GM21447 (cell line): Measurements from ENCODE around the gene FJX1.
"Not testable (repeated sequence)": the region's sequence is repeated elsewhere in the genome, so short reads cannot be mapped to it uniquely, and the experiment has no call there.

Experiments
- ATAC-seq: cut with Tn5 transposase; IDR thresholded peaks from one replicate; pipeline ENCODE4 v1.9.1; 2021; ENCODE audit not compliant: unreplicated experiment

FJX1 gene

DNA sequence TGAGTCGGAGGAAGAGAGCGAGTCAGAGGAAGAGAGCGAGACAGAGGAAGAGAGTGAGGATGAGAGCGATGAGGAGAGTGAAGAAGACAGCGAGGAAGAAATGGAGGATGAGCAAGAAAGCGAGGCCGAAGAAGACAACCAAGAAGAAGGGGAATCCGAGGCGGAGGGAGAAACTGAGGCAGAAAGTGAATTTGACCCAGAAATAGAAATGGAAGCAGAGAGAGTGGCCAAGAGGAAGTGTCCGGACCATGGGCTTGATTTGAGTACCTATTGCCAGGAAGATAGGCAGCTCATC is 45.1 kb downstream of the FJX1 start:
- no peak for ATAC-seq

DNA sequence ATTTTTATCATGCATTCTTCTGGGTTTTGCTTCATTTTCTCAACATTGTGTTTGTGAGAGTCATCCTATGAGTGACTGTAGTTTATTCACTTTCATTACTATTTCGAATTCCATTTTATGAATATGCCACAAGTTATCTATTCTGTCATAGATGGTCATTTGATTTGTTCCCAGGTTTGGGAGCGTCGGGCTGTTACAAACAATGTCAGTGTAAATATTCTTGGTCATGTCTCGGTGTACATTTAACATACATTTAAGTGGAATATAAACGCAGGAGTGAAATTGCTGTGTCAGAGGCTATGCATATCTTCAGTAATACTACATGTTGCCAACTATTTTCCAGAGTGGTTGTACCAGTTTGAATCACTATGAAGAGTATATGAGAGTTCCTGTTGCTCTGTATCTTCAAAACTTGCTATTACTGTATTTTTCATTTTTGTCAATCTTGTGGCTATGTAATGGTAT is 46.7 kb downstream of the FJX1 start:
- no peak for ATAC-seq

DNA sequence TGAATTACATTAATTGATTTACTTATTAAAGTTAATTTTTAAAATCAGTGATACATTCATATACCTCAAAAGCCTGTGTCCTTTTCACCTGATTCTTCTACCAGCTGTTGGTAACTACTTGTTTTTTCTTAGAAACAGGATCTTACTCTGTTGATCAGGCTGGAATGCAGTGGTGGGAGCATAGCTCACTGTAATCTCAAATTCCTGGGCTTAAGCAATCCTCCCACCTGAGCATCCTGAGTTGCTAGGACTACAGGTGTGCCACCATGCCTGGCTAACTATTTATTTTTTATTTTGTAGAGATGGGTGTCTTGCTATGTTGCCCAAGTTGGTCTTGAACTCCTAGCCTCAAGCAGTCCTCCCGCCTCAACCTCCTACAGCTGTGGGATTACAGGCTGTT is 49.0 kb downstream of the FJX1 start:
- ATAC-seq, result no peak

DNA sequence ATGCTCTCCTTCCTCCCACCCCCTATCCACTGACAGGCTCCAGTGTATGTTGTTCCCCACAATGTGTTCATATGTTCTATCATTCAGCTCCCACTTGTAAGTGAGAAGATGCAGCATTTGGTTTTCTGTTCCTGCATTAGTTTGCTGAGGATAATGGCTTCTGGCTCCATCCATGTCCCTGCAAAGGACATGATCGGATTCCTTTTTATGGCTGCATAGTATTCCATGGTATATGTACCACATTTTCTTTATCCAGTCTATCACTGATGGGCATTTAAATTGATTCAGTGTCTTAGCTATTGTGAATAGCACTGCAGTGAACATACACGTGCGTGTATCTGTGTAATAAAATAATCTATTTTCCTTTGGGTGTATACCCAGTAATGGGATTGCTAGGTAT is 50.1 kb downstream of the FJX1 start:
- ATAC-seq, result not testable (repeated sequence)
